Testis (tissue), 2 donors: Measurements from ENCODE around the gene MYBPC3.

Experiments used
- POLR2A ChIP-seq: fragments of 450-650 bp; IDR thresholded peaks from one replicate; pipeline ENCODE4 v1.6.1; 2017; ENCODE audit warnings: antibody characterized with exemption, mild to moderate bottlenecking, moderate library complexity
- TF ChIP-seq, protein P1 (sequence below), 3 experiments: fragments of 450-650 bp in 2 of 3; fragments of 200-600 bp in 1 of 3; sonication (generic) in 1 of 3; IDR thresholded peaks; one replicate each; pipeline ENCODE4 v1.5.1; 2016 to 2019; ENCODE audit warnings: antibody characterized with exemption in 3 of 3, mild to moderate bottlenecking in 2 of 3, moderate library complexity in 1 of 3

DNA sequence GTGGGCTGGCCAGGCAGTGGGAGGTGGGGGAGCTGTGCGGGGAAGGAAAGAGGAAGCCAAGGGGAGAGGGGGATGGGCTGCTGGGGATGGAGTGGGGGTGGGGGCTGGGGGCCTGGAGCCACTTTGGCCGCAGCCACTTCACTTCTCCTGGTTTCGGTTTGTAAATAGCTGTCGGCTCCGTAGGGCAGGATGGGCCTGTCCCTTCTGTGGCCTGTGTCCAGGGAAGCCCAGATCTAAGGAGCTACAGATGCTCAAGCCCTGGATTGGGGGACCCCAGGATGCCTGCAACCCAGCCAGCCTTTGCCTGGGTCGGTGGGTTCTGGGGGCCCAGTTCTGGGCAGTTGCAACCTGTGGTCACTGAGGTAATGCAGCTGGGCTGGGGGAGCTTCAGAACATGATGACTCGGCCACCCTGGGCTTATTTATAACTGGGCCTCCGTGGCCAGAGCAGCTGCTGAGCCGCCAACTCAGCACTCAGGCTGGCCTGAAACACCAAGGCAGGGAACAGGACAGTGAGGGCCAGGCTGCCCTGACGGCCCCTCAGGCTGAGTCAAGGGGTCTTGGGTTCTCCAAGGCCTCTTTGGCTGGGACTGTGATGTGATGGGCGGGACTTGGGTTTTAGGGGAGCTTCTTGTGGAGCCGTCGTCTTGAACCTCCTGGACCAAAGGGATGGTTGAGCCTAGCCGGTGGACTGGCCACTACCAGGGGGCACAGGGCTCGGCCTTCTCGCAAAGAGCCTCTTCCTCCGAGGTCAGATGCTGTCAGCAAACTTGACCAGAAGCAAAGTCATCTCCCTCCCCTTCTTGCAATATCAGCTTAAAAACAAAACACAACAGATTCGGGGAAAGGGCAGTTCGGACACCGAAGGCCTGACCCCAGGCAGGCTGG lies 40.9 kb upstream of the MYBPC3 start:
- no peak for TF ChIP-seq POLR2A
- TF ChIP-seq, protein P1, sequence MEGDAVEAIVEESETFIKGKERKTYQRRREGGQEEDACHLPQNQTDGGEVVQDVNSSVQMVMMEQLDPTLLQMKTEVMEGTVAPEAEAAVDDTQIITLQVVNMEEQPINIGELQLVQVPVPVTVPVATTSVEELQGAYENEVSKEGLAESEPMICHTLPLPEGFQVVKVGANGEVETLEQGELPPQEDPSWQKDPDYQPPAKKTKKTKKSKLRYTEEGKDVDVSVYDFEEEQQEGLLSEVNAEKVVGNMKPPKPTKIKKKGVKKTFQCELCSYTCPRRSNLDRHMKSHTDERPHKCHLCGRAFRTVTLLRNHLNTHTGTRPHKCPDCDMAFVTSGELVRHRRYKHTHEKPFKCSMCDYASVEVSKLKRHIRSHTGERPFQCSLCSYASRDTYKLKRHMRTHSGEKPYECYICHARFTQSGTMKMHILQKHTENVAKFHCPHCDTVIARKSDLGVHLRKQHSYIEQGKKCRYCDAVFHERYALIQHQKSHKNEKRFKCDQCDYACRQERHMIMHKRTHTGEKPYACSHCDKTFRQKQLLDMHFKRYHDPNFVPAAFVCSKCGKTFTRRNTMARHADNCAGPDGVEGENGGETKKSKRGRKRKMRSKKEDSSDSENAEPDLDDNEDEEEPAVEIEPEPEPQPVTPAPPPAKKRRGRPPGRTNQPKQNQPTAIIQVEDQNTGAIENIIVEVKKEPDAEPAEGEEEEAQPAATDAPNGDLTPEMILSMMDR (IDR thresholded peaks at IDR 0.05): no peak
